H1 (cell line): Measurements from ENCODE around the gene KIF26B. TPM values are rescaled to one million over a fixed set of nuclear protein-coding genes. Genes with fewer than 3 reads are reported as not detected.

Experiments used
- RNF2 ChIP-seq: fragments of 200-900, 300-1000 bp; sonication (generic); IDR thresholded peaks from 2 replicates; pipeline ENCODE4 v1.7.1; 2016; ENCODE audit warnings: borderline replicate concordance, low read depth, mild to moderate bottlenecking, antibody characterized with exemption, low read length; ENCODE audit not compliant: poor library complexity, severe bottlenecking; ENCODE audit errors: missing control alignments
- SIRT6 ChIP-seq: IDR thresholded peaks from one replicate; pipeline ENCODE4 v1.7.1; 2012; ENCODE audit warnings: low read length, inconsistent platforms
- TCF12 ChIP-seq: IDR thresholded peaks from 2 replicates; pipeline ENCODE4 v1.6.1; 2011; ENCODE audit warnings: low read depth, mild to moderate bottlenecking, low read length
- YY1 ChIP-seq: IDR thresholded peaks from 2 replicates; pipeline ENCODE4 v1.6.1; 2011; ENCODE audit warnings: low read depth, mild to moderate bottlenecking, low read length
- polyA plus RNA-seq, 7 experiments: library from polyadenylated mRNA; depleted of rRNA in 3 of 7; stranded (reverse) in 5 of 7; unstranded in 2 of 7; fragments of >200 nt in 5 of 7; fragments of 200-250 nt in 2 of 7; gene quantifications; 1 replicate in 5 of 7; 2 replicates in 1 of 7; 4 replicates in 1 of 7; pipeline versions ENCODE4 v1.2.1 to v1.2.3, GENCODE V29; 2011 to 2013; ENCODE audit warnings: missing spikeins in 2 of 7, mixed read lengths in 2 of 7
- total RNA-seq: library from RNA; stranded (reverse); fragmentation: NEBNext Ultra II Directional; extraction: Animal tissue kit (Norgen Biotek cat#: 25700); gene quantifications from 2 replicates; pipeline ENCODE4 v1.2.1, GENCODE V29; 2021
- TF ChIP-seq, protein P1 (sequence below): fragments of 300-600 bp; sonication (generic); IDR thresholded peaks from 2 replicates; pipeline ENCODE4 v1.7.1; 2012; ENCODE audit warnings: low read length, moderate library complexity, mild to moderate bottlenecking, inconsistent platforms; ENCODE audit not compliant: insufficient replicate concordance
- TF ChIP-seq, protein P2 (sequence below), 3 experiments: IDR thresholded peaks; 1 replicate in 2 of 3; 2 replicates in 1 of 3; pipeline versions ENCODE4 v1.5.1 to v1.6.1; 2011; ENCODE audit warnings: low read length in 3 of 3, mild to moderate bottlenecking in 3 of 3, inconsistent platforms in 2 of 3, low read depth in 1 of 3, moderate library complexity in 1 of 3; ENCODE audit not compliant: insufficient read depth in 1 of 3; ENCODE audit errors: control extremely low read depth in 1 of 3
- TF ChIP-seq, protein P3 (sequence below): IDR thresholded peaks from 2 replicates; pipeline ENCODE4 v1.6.1; 2012; ENCODE audit warnings: low read length, inconsistent platforms

Gene KIF26B
- total and polyA plus RNA-seq, 2 of the 8 experiments (the other 6 are each of a cell fraction or from before 2014, with no cell fraction given): 0.06 to 0.28 TPM

DNA sequence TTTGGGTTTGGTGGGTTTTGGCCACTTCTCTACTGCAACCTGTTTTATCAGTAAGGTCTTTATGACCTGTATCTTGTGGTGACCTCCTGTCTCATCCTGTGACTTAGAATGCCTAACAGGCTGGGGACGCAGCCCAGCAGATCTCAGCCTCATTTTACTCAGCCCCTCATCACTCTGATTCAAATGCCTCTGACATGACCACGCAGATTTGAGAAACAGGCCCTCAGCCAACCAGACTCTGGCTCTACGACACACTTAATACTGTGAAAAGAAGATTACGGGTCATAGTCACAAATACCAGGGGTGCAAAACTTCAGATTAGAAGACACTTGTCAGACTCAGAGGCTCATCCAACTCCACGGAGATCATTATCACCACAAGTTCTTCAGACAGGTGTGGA is 28.3 kb upstream of the KIF26B start (continued):
- TF ChIP-seq, protein P1, sequence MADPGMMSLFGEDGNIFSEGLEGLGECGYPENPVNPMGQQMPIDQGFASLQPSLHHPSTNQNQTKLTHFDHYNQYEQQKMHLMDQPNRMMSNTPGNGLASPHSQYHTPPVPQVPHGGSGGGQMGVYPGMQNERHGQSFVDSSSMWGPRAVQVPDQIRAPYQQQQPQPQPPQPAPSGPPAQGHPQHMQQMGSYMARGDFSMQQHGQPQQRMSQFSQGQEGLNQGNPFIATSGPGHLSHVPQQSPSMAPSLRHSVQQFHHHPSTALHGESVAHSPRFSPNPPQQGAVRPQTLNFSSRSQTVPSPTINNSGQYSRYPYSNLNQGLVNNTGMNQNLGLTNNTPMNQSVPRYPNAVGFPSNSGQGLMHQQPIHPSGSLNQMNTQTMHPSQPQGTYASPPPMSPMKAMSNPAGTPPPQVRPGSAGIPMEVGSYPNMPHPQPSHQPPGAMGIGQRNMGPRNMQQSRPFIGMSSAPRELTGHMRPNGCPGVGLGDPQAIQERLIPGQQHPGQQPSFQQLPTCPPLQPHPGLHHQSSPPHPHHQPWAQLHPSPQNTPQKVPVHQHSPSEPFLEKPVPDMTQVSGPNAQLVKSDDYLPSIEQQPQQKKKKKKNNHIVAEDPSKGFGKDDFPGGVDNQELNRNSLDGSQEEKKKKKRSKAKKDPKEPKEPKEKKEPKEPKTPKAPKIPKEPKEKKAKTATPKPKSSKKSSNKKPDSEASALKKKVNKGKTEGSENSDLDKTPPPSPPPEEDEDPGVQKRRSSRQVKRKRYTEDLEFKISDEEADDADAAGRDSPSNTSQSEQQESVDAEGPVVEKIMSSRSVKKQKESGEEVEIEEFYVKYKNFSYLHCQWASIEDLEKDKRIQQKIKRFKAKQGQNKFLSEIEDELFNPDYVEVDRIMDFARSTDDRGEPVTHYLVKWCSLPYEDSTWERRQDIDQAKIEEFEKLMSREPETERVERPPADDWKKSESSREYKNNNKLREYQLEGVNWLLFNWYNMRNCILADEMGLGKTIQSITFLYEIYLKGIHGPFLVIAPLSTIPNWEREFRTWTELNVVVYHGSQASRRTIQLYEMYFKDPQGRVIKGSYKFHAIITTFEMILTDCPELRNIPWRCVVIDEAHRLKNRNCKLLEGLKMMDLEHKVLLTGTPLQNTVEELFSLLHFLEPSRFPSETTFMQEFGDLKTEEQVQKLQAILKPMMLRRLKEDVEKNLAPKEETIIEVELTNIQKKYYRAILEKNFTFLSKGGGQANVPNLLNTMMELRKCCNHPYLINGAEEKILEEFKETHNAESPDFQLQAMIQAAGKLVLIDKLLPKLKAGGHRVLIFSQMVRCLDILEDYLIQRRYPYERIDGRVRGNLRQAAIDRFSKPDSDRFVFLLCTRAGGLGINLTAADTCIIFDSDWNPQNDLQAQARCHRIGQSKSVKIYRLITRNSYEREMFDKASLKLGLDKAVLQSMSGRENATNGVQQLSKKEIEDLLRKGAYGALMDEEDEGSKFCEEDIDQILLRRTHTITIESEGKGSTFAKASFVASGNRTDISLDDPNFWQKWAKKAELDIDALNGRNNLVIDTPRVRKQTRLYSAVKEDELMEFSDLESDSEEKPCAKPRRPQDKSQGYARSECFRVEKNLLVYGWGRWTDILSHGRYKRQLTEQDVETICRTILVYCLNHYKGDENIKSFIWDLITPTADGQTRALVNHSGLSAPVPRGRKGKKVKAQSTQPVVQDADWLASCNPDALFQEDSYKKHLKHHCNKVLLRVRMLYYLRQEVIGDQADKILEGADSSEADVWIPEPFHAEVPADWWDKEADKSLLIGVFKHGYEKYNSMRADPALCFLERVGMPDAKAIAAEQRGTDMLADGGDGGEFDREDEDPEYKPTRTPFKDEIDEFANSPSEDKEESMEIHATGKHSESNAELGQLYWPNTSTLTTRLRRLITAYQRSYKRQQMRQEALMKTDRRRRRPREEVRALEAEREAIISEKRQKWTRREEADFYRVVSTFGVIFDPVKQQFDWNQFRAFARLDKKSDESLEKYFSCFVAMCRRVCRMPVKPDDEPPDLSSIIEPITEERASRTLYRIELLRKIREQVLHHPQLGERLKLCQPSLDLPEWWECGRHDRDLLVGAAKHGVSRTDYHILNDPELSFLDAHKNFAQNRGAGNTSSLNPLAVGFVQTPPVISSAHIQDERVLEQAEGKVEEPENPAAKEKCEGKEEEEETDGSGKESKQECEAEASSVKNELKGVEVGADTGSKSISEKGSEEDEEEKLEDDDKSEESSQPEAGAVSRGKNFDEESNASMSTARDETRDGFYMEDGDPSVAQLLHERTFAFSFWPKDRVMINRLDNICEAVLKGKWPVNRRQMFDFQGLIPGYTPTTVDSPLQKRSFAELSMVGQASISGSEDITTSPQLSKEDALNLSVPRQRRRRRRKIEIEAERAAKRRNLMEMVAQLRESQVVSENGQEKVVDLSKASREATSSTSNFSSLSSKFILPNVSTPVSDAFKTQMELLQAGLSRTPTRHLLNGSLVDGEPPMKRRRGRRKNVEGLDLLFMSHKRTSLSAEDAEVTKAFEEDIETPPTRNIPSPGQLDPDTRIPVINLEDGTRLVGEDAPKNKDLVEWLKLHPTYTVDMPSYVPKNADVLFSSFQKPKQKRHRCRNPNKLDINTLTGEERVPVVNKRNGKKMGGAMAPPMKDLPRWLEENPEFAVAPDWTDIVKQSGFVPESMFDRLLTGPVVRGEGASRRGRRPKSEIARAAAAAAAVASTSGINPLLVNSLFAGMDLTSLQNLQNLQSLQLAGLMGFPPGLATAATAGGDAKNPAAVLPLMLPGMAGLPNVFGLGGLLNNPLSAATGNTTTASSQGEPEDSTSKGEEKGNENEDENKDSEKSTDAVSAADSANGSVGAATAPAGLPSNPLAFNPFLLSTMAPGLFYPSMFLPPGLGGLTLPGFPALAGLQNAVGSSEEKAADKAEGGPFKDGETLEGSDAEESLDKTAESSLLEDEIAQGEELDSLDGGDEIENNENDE: no peak
- TF ChIP-seq RNF2 (no peak), TCF12 (no peak), YY1 (no peak), SIRT6 (no peak)
- TF ChIP-seq, protein P2, sequence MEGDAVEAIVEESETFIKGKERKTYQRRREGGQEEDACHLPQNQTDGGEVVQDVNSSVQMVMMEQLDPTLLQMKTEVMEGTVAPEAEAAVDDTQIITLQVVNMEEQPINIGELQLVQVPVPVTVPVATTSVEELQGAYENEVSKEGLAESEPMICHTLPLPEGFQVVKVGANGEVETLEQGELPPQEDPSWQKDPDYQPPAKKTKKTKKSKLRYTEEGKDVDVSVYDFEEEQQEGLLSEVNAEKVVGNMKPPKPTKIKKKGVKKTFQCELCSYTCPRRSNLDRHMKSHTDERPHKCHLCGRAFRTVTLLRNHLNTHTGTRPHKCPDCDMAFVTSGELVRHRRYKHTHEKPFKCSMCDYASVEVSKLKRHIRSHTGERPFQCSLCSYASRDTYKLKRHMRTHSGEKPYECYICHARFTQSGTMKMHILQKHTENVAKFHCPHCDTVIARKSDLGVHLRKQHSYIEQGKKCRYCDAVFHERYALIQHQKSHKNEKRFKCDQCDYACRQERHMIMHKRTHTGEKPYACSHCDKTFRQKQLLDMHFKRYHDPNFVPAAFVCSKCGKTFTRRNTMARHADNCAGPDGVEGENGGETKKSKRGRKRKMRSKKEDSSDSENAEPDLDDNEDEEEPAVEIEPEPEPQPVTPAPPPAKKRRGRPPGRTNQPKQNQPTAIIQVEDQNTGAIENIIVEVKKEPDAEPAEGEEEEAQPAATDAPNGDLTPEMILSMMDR (IDR thresholded peaks at IDR 0.05; ENCODE audit: control extremely low read depth in 1 of 3, insufficient read depth in 1 of 3, low read depth in 1 of 3, low read length in 3 of 3): no peak
- TF ChIP-seq, protein P3, sequence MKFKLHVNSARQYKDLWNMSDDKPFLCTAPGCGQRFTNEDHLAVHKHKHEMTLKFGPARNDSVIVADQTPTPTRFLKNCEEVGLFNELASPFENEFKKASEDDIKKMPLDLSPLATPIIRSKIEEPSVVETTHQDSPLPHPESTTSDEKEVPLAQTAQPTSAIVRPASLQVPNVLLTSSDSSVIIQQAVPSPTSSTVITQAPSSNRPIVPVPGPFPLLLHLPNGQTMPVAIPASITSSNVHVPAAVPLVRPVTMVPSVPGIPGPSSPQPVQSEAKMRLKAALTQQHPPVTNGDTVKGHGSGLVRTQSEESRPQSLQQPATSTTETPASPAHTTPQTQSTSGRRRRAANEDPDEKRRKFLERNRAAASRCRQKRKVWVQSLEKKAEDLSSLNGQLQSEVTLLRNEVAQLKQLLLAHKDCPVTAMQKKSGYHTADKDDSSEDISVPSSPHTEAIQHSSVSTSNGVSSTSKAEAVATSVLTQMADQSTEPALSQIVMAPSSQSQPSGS: no peak
